Neural progenitor cell (in vitro differentiated cells): ENCODE data around the gene CERT1.

ENCODE experiments used
- CTCF ChIP-seq: fragments of 200-600 bp; sonication (generic); IDR thresholded peaks from 2 replicates; pipeline ENCODE4 v1.5.1; 2017; ENCODE audit warnings: antibody characterized with exemption, mild to moderate bottlenecking
- EZH2phosphoT487 ChIP-seq: fragments of 200-600 bp; sonication (generic); IDR thresholded peaks from 2 replicates; pipeline ENCODE4 v1.6.1; 2017; ENCODE audit warnings: antibody characterized with exemption

- TF ChIP-seq CTCF (no peak), EZH2phosphoT487 (no peak)
Observed at GRCh38 chr5:75473463-75473862, 38.0 kb downstream of the CERT1 start.
